Heart left ventricle (tissue), 16 donors: ENCODE data around the gene DNER. TPM values are rescaled to one million over a fixed set of nuclear protein-coding genes. Genes with fewer than 3 reads are reported as not detected.

Experiments used
- ATAC-seq, 4 donors: fragments of 200-7000 bp; cut with Tn5 transposase; one replicate each; pipeline ENCODE4 v1.9.1; 2020 to 2022; ENCODE audit warnings: moderate library complexity in 4 of 4, mild to moderate bottlenecking in 3 of 4, moderate number of reproducible peaks in 1 of 4
- DNase-seq, 5 donors: peaks; one replicate each; pipeline ENCODE4 v3.0.0-alpha.2; 2020
- H3K27ac ChIP-seq, 12 donors: fragments of 200-600 bp; sonication (generic) in 4 of 12; one replicate each; pipeline versions ENCODE4 v1.5.0 to v1.8.0; 2016 to 2022; ENCODE audit warnings: mild to moderate bottlenecking in 2 of 12
- H3K27me3 ChIP-seq, 9 donors: fragments of 200-600 bp; sonication (generic) in 2 of 9; one replicate each; pipeline versions ENCODE4 v1.5.1 to v1.8.0; 2016 to 2022; ENCODE audit warnings: mild to moderate bottlenecking in 3 of 9
- H3K36me3 ChIP-seq, 9 donors: fragments of 200-600 bp; sonication (generic) in 2 of 9; one replicate each; pipeline versions ENCODE4 v1.5.0 to v1.8.0; 2018 to 2022; ENCODE audit warnings: mild to moderate bottlenecking in 2 of 9
- H3K4me1 ChIP-seq, 12 donors: fragments of 200-600 bp; sonication (generic) in 4 of 12; one replicate each; pipeline versions ENCODE4 v1.5.0 to v1.8.0; 2016 to 2022; ENCODE audit warnings: mild to moderate bottlenecking in 3 of 12
- H3K4me3 ChIP-seq, 12 donors: fragments of 200-600 bp; sonication (generic) in 4 of 12; one replicate each; pipeline versions ENCODE4 v1.5.0 to v1.8.0; 2017 to 2022; ENCODE audit warnings: mild to moderate bottlenecking in 9 of 12, moderate library complexity in 4 of 12
- H3K9me3 ChIP-seq, 12 donors: fragments of 200-600 bp; sonication (generic) in 4 of 12; one replicate each; pipeline versions ENCODE4 v1.5.0 to v1.8.0; 2016 to 2022; ENCODE audit warnings: mild to moderate bottlenecking in 1 of 12
- CTCF ChIP-seq, 12 donors: fragments of 200-600 bp; sonication (generic) in 4 of 12; IDR thresholded peaks; one replicate each; pipeline versions ENCODE4 v1.5.0 to v1.8.0; 2018 to 2022; ENCODE audit warnings: antibody characterized with exemption in 12 of 12, mild to moderate bottlenecking in 5 of 12
- POLR2A ChIP-seq, 2 donors: fragments of 450-650 bp; IDR thresholded peaks; one replicate each; pipeline ENCODE4 v1.6.1; 2017; ENCODE audit warnings: antibody characterized with exemption in 2 of 2, mild to moderate bottlenecking in 2 of 2, moderate library complexity in 2 of 2
- WGBS, 4 donors: extraction: QIAGEN DNeasy Blood & Tissue Kit in 2 of 4; methylation state at CpG; one replicate each; pipeline versions ENCODE4 v1.1.5 to v1.1.7; 2013 to 2018; 5-methylcytosine and 5-hydroxymethylcytosine counted together
- intact Hi-C, 10 donors: fragments of 100-400 bp; cut with DNase I; formaldehyde crosslinking; loops; one replicate each; pipeline versions ENCODE4 v1.11.1 to v1.14.2; 2022
- polyA plus RNA-seq, 2 donors: library from polyadenylated mRNA; stranded (reverse); fragments of 200-250 nt; gene quantifications; one replicate each; pipeline ENCODE4 v1.2.3, GENCODE V29; 2013
- total RNA-seq, 9 donors: library from RNA; depleted of rRNA in 2 of 9; stranded (reverse); fragments of >200 nt in 2 of 9; fragmentation: NEBNext Ultra II Directional in 3 of 9; extraction: Animal tissue kit (Norgen Biotek cat#: 25700) in 3 of 9; gene quantifications; one replicate each; pipeline versions ENCODE4 v1.1.0 to v1.2.4, GENCODE V29; 2016 to 2023
- donor health status: ischemic (EF 13 %, LVEDD 7.1; RV severe dilation, severe dysfunction).
- donor health status: healthy with polysubstance abuse.
- donor health status: DM: no; HTN: yes; CAD: no.
- donor health status: DM: no; HTN: no; CAD: no.
- donor health status: ischemic (EF 25% LVEDD 6.9; RV normal size, moderate dysfunction).
- donor health status: ischemic (EF 25% LVEDD 5.7; RV mildly dilated, moderate dysfunction).
- donor health status: healthy.
- donor health status: DM: yes; HTN: yes; CAD: no.
- donor health status: ischemic (EF 35%, LVEDD 5.7; RV mildly dilated, moderate dysfunction).
- donor health status: nonischemic (EF 11% LVEDD 7.7; RV severe dilation, severe dysfunction).
- donor health status: DM: yes; HTN: yes; CAD: no.
- donor health status: PGD.
- donor health status: ischemic (EF 29% LVEDD 5.4; RV normal size, mild dysfunction).
- donor health status: nonischemic (EF 23%, LVEDD 6.1; RV moderate dilation, normal function).

DNER gene
- total and polyA plus RNA-seq, 11 donors = 0.19 to 3.3 (median 0.82) TPM

- Histone ChIP-seq H3K27ac (no peak overlapping the region), H3K27me3 (no peaks in the 10 kb centered on the region), H3K36me3 (no peaks in the 10 kb centered on the region), H3K9me3 (peaks cover 0 to 17% (median 2%) of the 10 kb centered on the region in 12 donors), H3K4me1 (no peaks in the 10 kb centered on the region), H3K4me3 (no peak overlapping the region)
- DNase-seq = no peak
- WGBS, 4 donors = 83 to 87% (median 85%) methylated on average over 9 of the region's 9 CpGs
- TF ChIP-seq POLR2A (IDR thresholded peaks at IDR 0.05) (no peak), CTCF (IDR thresholded peaks at IDR 0.05) (no peak)
- intact Hi-C loops = no loop called here
- ATAC-seq = no peak
Observed at GRCh38 chr2:229350117-229350805, 364.1 kb downstream of the DNER start.

GRCh38 chr2:229348128-229348527, 366.2 kb downstream of the DNER start:
- no peak overlapping the region for H3K27ac ChIP-seq
- peaks cover 0 to 4% (median 0%) of the 10 kb centered on the region in 12 donors for H3K4me1 ChIP-seq
- DNase-seq (no peak), ATAC-seq (peak in 1 of 4 donors; percentile 45)
- WGBS, 4 donors = 79 to 85% (median 83%) methylated on average over 3 of the region's 3 CpGs
- TF ChIP-seq POLR2A (IDR thresholded peaks at IDR 0.05) = no peak
- no peak for TF ChIP-seq CTCF (IDR thresholded peaks at IDR 0.05)
- no peak overlapping the region for H3K4me3 ChIP-seq
- H3K27me3 ChIP-seq = no peaks in the 10 kb centered on the region
- H3K9me3 ChIP-seq = peaks cover 0 to 17% (median 2%) of the 10 kb centered on the region in 12 donors
- H3K36me3 ChIP-seq = no peaks in the 10 kb centered on the region
- intact Hi-C loops = loop anchor here in 2 of 10 donors (10.0 kb wide), 1 partner anchor 237 kb away; no protein-coding TSS in a partner anchor

GRCh38 chr2:229346816-229347540, 367.4 kb downstream of the DNER start:
- peaks cover 0 to 5% (median 0%) of the 10 kb centered on the region in 12 donors for H3K4me1 ChIP-seq
- H3K36me3 ChIP-seq = no peaks in the 10 kb centered on the region
- H3K27me3 ChIP-seq = no peaks in the 10 kb centered on the region
- H3K4me3 ChIP-seq = no peak overlapping the region
- DNase-seq = no peak
- intact Hi-C loops = loop anchor here in 2 of 10 donors (10.0 kb wide), 1 partner anchor 238 kb away; no protein-coding TSS in a partner anchor
- 61 to 71% (median 63%) methylated on average over 4 of the region's 4 CpGs for whole genome bisulfite sequencing, 4 donors
- TF ChIP-seq CTCF (IDR thresholded peaks at IDR 0.05) (no peak), POLR2A (IDR thresholded peaks at IDR 0.05) (no peak)
- peaks cover 0 to 17% (median 2%) of the 10 kb centered on the region in 12 donors for H3K9me3 ChIP-seq
- no peak overlapping the region for H3K27ac ChIP-seq
- no peak for ATAC-seq

GRCh38 chr2:229344955-229345354, 369.4 kb downstream of the DNER start:
- no peak for TF ChIP-seq POLR2A (IDR thresholded peaks at IDR 0.05)
- TF ChIP-seq CTCF (IDR thresholded peaks at IDR 0.05) = no peak
- intact Hi-C loops = loop anchor here in 5 of 10 donors (5.0 to 10.0 kb wide), 2 partner anchors 240 to 242 kb away; no protein-coding TSS in a partner anchor
- DNase-seq (no peak), ATAC-seq (no peak)
- H3K4me1 ChIP-seq = peaks cover 0 to 5% (median 0%) of the 10 kb centered on the region in 12 donors
- H3K27ac ChIP-seq = no peak overlapping the region
- H3K9me3 ChIP-seq = peaks cover 0 to 14% (median 2%) of the 10 kb centered on the region in 12 donors
- no peaks in the 10 kb centered on the region for H3K36me3 ChIP-seq
- WGBS, 4 donors = 83 to 86% (median 86%) methylated on average over 4 of the region's 4 CpGs
- H3K27me3 ChIP-seq = peaks cover 0 to 5% (median 0%) of the 10 kb centered on the region in 9 donors
- H3K4me3 ChIP-seq = no peak overlapping the region
